HS-27A (cell line): Measurements from ENCODE around the gene LLCFC1.

ENCODE experiments used
- DNase-seq: peaks from one replicate; pipeline ENCODE4 v3.0.0-alpha.2; 2012; ENCODE audit warnings: low read depth, missing footprints

Gene LLCFC1

DNA sequence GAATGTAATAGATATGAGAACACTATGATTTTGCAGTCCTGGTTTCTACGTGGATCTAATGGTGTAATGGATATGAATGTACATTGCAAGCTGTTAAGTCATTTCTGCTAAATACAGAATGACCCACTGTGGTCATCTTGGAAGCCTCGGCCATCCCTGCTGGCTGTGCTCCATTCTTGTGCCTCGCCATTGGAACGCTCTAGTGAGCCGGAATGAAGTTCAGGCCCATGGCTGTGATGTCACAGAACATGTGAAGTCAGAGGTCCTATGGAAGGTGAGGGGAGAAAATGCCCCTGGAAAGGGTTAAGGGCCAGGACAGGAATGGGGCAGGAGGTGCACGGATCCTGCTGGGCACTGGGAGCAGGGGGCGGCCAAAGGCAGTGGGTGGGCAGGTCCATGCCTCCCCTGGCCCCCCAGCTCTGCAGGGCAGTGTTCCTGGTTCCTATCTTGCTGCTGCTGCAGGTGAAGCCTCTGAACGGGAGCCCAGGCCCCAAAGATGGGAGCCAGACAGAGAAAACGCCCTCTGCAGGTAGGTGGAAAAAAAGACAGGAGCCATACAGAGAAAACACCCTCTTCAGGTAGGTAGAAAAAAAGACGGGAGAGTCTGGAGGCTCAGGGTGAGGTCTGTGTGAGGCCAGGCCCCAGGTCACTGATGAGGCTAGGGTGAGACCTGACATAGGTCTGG lies at the start of gene LLCFC1:
Gene LLCFC1 (plus strand): TSS at position 259 of the 685 bp plus-strand sequence. CDS start 138 bp downstream, at position 397.
- DNase-seq = no peak

GRCh38 chr7:142889816-142890215 lies 49.5 kb upstream of the LLCFC1 start:
- DNase-seq = no peak

DNA sequence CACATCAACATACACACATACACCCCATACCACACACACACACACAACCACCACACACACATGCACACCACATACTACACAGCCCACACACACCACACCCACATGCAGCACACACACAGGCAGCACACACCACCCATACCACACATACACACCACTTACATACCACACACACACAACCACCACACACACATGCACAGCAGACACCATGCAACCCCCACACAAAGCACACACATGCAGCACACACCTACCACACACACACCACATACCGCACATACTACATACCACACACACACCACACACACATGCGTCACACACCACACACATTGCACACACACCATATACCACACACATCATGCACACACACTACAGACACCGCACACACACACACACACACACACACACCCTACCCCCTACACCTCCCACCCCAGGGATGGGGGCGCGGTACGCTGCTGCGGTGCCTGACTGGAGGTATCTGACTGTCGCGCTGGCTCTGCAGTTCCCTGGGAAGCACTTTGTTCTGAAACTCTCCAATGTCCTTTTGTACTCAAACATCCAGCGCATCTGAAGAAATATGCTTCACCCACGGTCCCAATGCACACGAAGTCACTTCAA lies 48.3 kb upstream of the LLCFC1 start:
- DNase-seq = no peak

DNA sequence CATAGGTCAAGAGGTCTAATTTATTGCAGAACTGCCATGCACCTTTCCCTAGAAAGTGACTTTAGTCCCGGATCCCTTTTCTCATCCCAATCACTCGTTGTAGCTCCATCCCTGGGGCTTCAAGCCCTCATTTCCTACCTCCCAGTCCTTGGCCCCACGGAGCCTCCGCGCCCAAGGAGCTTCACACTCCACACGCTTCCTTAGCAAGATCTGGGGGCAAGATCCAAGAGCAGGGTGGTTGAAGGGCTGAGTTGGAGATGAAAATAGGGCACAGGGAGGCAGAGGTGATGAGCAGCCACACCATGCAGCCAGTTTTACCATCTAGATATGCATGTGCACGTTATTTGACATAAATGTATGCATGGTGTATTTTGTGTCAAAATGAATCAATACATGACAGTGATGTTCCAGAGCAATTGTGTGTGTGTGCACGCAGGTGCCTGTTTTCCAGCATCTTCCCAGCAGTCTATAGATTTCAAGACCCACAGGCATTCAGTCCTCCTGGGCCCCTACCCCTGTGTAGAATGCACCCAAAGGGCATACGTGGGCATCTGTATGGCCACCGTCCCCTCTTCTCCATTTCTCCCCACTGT lies 47.7 kb upstream of the LLCFC1 start:
- no peak for DNase-seq

- no peak for DNase-seq
These were observed 46.3 kb upstream of the LLCFC1 start for GRCh38 chr7:142892951-142893350.

DNA sequence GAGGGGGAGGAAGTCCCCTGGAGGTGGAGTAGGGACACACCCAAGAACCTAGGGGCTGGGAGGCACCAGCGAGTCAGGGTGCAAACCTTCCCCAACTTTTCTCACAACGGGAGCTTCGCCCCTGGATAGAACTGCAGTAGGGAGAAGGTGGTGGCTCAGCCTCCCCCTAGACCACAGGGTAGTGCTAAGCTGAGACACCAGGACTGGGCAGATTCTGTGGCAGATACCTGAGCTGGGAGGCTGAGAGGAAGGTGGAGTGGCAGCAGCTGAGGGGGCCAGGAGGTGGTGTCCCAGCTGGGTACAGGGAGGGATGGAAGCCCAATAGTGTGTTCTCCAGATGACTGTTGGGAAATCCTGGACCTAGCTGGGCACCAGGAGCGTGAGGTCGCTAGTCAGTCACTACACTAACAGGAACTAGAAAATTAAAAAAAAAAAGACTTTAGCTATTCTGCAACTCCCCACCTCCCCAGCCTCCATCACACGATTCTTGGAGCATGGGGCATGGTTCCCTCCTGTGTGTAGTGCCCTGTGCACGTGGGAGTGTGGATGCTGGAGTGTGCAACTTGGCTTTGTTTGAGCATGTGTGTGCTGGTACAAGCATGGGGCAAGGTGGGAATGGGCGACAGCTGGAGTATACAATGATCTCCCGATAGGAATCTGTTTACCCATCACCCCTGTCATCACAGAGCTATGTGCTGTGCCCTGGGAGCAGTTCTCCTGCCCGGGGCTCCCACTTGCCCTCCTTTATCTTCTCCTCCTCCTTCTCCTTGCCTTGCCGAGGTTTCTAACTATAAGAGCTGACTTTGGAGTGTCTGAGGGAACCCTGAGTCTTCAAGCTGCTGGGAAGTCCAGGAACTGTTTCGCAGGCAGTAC lies 44.9 kb upstream of the LLCFC1 start:
- DNase-seq = no peak

DNA sequence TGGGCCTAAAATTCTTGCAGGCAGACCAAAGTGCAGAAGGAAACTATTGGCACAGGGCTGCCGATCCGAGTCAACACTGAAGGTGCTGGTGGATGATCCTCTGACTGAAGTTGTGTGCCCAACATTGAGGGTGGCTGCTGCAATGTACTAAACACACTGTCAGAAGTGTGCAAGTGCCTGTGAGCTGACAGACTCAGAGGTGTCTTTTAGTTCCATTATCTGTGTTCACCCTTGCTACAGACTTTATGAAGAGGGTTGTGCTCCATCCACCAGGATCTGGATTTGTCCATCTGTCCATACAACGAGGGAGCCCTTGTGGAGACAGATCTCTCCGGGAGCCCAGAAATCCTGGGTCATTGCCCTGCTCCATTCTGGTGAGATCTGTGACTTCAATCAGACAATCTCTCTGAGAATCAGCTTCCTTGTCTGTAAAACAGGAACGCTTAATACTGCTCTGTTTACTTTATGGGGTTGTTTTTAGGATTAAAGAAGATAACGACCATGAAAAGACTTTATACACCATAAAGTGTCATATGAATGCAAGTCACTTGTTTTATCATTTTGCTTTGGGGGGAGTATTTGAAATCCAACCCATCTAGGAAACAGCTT lies 44.2 kb upstream of the LLCFC1 start:
- DNase-seq = no peak

DNA sequence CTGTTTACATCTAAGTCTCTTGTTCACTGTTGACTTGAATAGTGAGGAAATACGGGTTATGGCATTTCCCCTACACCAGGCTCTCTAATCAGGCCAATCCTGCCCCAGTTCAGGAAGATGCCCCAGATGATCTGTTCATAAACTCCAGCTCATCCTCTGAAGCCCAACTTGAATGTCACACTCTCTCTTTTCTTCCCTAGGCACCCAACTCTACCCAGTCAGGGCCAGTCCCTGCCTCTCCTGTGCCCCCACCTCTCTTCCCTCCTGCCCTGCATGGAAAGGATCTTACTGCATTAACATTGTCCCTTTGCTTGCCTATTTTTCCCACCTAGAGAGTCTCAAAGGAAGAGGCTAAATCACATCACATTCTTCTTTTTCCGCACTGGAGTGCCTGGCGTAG lies 43.1 kb upstream of the LLCFC1 start:
- no peak for DNase-seq

DNA sequence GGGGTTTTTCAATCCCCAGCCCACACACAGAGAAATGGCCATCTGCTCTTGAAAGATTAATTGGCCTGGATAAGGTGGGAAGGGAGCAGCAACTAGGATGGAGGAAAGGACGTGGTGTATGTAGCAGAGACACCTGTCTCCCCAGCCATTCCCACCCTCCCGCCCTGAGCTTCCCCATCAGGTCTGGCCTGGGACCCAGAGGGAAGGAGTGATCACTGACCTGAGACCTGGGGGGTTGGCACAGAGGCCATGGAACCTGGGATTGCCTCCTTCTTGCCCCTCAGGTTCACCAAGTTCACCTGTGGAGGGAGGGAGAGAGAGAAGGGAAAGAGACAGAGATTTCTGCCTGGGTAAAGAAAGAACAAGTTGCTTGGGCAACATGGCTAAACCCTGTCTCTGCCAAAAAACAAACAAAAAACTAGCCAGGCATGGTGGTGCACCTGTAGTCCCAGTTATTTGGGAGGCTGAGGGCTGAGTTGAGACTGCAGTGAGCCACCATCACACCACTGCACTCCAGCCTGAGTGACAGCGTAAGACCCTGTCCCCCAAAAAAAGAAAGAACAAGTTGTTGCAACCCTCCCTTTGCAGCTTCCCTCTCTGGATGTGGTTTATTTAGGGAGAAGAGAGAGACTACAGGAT lies 42.4 kb upstream of the LLCFC1 start:
- no peak for DNase-seq

DNA sequence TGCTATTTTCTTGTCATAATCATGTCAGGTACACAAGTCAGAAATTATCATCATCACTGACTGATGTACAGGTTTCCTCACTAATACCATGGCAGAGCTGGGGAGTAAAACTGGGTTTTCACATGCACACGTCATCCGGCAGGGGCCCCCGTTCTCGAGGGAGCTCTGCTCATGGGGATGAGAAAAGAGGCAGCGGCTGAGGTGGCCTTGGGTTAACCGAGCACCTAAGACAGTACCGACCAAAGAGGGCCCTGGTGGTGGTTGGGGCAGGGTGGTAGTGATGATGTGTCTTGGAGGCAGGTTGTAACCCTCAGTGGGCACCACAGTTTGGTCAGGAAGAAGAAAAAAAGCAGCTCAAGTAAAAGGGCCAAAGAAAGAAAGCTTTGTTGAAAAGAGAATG lies 41.6 kb upstream of the LLCFC1 start:
- DNase-seq = no peak

GRCh38 chr7:142898377-142899170 lies 40.7 kb upstream of the LLCFC1 start:
- DNase-seq = no peak

- DNase-seq = no peak
These were observed 39.6 kb upstream of the LLCFC1 start for GRCh38 chr7:142899661-142900060.

- DNase-seq = no peak
These were observed 37.6 kb upstream of the LLCFC1 start for GRCh38 chr7:142901426-142902259.

DNA sequence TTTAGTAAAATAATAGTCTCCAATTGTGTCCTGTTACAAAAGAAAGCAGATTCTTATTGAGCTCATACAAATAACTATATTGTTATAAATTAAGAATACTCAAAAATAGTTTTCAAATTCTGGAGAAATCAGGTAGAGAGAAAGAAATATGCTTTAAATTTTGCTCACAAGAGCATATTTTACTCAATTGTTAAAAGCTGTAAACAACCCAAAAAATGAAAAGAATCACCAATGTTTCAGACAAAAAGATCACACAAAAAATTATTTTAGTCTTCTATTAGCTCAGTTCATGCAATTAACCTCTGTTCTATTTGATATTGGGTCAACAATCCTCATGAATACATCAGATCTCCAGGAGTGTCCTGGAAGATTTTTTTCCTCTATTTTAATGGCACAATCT lies 35.2 kb upstream of the LLCFC1 start:
- DNase-seq = no peak

GRCh38 chr7:142905759-142906158 lies 33.5 kb upstream of the LLCFC1 start:
- DNase-seq = no peak

GRCh38 chr7:142906643-142907042 lies 32.6 kb upstream of the LLCFC1 start:
- DNase-seq = no peak

GRCh38 chr7:142908290-142908689 lies 31.0 kb upstream of the LLCFC1 start:
- no peak for DNase-seq

GRCh38 chr7:142908921-142909890 lies 30.1 kb upstream of the LLCFC1 start:
- DNase-seq = no peak

DNA sequence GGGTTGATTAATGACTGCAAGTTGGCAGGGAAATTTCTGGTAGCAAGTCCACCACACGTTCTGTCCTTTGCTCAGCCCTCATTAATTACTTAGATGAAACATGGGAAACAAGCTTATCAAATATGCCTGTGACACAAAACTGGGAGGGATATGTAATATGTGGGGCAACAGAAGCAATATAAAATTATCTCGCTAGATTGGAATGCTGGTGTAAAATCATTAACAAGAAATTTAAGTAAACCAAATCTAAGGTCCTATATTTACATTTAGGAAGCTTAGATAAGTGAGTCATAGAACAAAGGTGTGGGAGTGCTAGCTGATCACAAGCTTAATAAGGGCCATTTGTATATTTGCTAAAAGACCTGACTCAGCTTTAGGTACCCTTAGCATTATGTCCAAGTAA lies 29.3 kb upstream of the LLCFC1 start:
- DNase-seq = no peak
